GM04504 (cell line): ENCODE results near the gene PLA2G4D.
"Not testable (repeated sequence)": the region's sequence is repeated elsewhere in the genome, so short reads cannot be mapped to it uniquely, and the experiment has no call there.

Source experiments
- DNase-seq: peaks from one replicate; pipeline ENCODE4 v3.0.0-alpha.2; 2012; ENCODE audit warnings: low read depth

The PLA2G4D gene

GRCh38 chr15:42123546-42123945 is 29.2 kb upstream of the PLA2G4D start:
- no peak for DNase-seq

DNA sequence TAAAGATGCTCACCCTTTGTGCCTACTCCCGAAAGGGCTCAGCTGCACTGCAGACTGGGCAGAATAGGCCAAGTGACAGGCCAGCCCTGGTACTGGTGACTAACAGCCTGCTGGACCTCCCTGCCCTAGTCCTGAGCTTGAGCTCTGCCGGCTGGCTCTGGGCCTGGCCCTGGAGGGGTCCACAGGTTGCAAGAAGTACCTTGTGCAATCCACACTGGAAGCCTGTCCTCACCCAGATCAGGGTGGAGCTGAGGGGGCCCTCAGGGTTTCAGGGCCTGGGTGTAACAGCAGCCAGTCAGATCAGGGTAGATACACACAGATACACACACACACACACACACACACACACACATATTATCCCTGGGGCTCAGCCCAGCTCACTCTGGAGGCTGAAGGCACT is 27.3 kb upstream of the PLA2G4D start:
- no peak for DNase-seq

GRCh38 chr15:42121021-42121420 is 26.7 kb upstream of the PLA2G4D start:
- DNase-seq, result no peak

DNA sequence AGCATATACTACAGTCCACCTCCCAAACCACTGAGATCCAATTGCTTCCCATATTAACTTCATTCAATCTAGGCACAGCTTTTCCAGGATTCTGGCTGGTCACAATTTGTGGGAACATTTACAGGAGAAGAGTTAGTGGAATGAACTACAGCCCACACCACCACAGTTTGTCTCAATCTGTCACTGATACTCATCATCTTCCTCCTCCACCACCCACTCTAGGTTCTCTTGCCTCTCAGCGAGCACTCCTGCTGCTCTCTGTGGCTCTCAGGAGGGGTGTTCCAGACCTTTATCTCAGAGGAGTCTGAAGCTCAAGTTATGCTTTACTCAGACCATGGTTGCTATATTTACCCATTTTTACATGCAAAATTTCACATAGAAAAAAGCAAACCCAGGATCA is 25.9 kb upstream of the PLA2G4D start:
- no peak for DNase-seq

GRCh38 chr15:42119446-42119760 is 25.0 kb upstream of the PLA2G4D start:
- DNase-seq, result no peak

- DNase-seq, result no peak
Observed at GRCh38 chr15:42118650-42119445, 24.5 kb upstream of the PLA2G4D start.

GRCh38 chr15:42111924-42112323 is 17.6 kb upstream of the PLA2G4D start:
- DNase-seq, result no peak

- DNase-seq, result no peak
Observed at GRCh38 chr15:42110367-42110766, 16.0 kb upstream of the PLA2G4D start.

- no peak for DNase-seq
Observed at GRCh38 chr15:42108806-42109205, 14.4 kb upstream of the PLA2G4D start.

DNA sequence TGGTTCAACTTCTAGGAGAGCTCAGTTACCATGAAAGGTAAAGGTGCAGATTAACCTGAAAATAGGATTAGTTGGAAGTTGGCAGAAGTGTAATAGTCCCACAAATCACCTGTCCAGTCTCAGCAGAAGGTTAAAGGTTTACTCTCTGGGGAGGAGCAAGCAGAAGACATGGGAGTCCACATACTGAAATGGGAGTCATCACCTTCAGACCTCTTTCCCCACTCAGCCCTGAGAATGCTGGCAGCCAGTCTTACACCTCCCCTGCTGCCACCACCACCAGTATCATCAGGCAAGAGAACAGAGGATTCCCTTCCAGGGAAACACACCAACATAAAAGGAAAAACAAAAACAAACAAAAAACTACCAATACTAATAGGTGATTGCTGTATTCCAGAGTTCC is 13.8 kb upstream of the PLA2G4D start:
- no peak for DNase-seq

GRCh38 chr15:42107473-42107872 is 13.1 kb upstream of the PLA2G4D start:
- DNase-seq, result no peak

DNA sequence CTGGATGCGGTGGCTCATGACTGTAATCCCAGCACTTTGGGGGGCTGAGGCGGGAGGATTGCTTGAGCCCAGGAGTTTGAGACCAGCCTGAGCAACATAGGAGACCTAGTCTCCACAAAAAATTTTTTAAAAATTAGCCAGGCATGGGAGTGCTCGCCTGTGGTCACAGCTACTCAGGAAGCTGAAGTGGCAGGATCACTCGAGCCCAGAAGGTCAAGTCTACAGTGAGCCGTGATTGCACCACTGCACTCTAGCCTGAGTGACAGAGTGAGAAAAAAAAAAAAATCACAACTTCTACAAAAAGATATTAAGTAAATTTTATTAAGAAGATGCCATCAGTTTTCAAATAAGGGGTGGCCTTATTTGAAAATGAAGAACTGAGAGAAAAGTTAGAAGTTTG is 11.9 kb upstream of the PLA2G4D start:
- DNase-seq, result no peak

DNA sequence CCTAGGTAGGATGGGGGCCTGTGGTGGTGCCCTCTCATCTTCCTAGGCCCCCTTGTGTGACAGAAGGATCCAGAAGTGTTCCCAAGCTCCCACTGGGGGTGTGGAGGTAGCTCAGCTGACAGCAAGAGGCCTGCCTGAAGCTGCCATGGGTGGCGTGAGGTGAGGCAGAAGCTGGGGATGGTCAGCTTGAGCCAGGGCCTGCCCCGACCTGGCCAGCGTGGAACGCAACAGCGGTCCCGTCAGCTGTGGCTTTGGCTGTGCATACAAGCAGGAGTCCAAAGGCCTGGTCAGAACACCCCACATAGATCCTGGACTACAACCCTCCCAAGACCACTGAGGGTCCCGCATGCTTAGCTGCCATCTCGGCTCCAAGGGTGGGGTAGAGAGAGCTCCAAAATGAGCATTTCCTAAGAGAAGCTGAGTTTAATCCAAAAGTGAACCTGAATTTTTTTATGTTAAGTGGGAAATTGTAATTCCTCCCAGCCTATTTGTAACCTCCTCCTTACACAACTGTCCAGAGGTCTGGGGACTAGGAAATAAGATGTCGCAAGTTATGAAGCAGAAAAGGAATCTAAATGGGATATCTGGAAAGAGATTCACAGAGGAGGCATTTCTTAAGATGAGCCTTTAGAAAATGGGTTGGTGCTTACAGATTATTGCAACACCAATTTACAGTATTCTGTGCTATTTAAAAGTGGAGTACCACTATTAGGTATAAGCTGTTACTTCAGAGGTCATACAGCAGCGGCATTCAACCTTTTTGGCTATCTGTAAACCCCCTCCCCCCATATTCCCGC is 9.9 kb upstream of the PLA2G4D start:
- DNase-seq, result no peak

DNA sequence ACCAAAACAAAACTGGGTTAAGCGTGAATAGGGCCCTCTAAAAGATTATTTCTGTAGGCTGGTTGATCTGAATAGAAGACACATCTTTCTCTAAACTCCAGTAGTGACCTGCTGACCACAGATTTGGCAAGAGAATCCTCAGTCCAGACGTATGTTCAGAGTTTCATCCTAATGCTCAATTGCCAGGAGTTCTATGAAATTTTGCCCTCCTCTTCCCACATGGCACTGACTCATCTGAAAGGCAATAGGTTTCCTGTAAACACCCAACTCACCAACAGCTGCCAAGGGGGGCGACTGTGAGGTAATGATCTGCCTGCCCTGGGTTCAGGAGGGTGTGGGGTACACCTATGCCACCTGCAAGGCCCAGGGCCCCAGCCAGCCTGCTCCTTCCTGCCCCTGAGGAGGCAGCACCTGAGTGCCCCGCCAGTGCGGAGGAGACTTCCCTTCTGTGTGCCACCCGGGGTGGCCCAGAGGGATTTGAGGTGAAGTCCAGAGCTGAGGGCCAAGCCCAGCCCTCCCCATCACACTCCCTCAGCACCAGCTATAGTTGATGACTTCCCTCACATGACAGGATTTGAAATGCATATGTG is 8.4 kb upstream of the PLA2G4D start:
- no peak for DNase-seq

DNA sequence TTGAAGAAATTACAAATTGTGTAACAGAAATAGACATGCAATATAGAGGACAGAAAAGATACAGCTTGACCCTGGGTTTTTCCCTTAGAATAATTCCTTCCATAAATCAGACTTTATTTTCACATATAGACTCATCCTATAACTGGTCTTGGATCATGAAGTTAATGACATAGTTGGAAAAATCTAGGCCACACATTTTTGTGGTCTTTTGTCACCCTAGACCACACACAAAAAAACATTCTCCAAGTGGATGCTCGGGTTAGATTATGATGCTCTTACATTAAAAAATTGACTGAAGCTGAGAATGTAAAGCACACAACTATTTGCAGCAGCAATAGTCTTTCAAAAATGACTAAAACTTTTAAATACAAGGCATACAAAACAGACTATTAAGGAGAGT is 7.5 kb upstream of the PLA2G4D start:
- no peak for DNase-seq

DNA sequence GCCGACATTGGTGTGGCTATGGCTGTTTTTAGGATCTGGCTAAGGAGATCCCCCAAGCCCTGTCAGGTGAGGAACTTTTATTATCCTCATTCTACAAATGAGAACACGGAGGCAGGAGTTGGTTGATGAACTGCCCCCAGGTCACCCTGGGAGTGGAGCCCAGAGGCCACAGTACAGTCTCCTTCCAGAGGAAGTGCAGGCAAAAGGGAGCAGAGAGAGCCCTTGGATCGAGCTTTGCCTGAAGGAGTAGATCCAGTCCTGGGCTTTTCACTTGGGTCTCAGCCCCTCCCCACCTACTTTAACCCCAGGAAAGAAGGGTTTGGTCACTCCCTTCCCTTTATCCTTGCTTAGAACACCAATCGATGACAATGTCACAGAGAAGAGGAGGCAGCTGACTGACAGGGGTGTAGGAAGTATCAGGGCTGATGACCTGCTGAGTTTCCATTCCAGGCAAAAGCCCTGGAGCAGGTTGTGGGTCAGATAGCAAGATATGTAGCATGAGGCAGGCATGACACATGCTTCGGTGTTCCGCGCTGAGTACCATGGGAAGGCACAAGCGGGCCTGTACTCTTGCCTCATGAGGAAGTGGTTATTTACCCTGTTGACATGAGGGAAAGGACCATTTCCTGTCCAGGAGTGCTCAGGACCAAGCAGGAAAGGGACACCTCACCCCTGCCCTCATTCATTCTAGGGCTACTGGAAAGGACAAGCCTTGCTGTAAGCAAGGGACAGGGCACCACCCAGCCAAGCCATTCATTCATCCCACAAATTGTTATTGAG is 5.8 kb upstream of the PLA2G4D start:
- DNase-seq, result no peak

DNA sequence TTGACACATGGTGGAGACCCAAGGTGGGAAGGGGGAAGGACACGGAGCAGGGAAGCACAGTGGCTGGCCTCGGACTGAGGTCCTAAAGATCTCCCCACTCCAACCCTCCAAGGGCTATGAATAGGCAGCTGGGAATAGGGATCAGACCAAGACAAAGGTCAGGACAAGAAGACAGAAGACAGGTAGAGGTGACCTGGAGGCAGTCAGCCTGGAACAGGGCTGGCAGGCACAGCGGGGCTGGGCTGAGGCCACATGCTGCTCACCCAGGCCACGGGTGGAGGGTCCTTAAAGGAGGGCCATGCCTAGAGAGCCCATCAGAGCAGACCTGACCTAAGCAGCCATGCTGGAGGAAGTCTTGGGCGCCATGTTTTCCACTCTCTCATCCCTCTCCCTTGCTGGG is 2.7 kb upstream of the PLA2G4D start:
- DNase-seq, result no peak

- no peak for DNase-seq
Observed at GRCh38 chr15:42093966-42094365, 396 bp downstream of the PLA2G4D start.

DNA sequence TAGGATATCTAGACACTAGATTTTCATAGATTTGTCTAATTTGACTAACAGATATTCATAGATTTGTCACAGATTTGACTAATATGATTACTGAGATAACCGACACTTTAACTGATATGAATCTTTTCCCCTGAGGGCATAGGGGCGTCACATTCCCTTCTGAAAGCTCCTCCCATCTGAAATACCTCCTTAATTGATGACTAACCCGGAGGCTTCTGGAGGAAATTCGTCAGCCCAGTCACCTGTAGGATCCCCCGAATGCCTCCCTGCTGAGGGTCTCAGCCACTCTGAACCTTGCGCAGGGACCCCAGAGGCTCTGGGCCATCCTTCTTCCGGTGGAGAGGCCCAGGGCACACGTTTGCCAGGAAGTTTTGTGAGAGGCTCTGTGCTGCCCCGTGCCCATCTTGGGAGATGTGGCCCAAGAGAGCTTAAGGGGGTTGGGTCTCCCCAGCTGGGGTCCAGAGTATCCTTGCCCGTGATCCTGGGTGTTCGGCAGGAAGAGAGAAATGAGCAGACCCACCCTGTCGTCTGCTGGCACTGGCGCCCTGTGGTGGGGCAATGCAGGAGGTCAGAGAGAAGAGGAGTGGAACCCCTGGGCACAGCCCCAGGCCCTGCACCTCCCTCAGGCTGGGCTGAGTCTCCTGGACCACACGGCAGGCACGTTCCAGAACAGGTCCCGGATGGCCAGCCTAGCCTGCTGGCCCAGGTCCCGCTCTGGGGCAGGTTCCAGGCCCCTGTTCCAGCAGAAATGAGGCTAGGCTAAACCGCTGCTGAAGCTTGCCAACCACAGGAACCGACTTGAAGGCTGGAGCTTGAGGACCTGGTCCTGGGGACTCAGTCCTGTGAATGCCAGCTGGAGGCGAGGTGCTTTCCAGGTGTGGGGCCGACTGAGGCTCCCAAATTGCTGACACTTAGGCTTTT is 1.7 kb downstream of the PLA2G4D start:
- no peak for DNase-seq

DNA sequence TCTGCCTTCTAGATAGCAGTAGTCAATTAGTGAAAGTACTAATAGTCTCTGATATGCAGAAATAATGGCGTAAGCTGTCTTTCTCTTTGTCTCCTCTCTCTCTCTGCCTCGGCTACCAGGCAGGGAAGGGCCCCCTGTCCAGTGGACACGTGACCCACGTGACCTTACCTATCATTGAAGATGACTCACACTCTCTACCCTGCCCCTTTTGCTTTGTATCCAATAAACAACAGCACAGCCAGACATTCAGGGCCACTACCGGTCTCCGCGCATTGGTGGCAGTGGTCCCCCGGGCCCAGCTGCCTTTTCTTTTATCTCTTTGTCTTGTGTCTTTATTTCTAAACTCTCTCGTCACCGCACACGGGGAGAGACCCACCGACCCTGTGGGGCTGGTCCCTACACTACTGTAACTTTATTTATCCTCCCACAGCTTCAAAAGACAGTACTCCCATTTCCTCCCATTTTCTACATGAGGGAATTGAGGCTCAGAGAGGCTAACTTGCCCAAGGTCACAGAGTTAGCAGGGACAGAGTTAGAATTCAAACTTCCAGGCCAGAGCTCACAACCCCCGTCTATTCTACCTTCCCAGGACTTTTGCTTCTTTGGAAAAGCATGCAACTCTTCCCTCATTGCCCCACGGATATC is 2.5 kb downstream of the PLA2G4D start:
- DNase-seq, result not testable (repeated sequence)

- DNase-seq, result no peak
Observed at GRCh38 chr15:42090781-42091180, 3.6 kb downstream of the PLA2G4D start.
